KOPT-K1 (cell line): ENCODE measurements around the gene MRGPRX3.
"Not testable (repeated sequence)": the region's sequence is repeated elsewhere in the genome, so short reads cannot be mapped to it uniquely, and the experiment has no call there.

Experiments used
- H3K27ac ChIP-seq: fragments of 200-600 bp; sonication (generic); 2 replicates; pipeline ENCODE4 v1.5.1; 2016; ENCODE audit warnings: antibody characterized with exemption, mild to moderate bottlenecking, low read depth, low read length; ENCODE audit not compliant: poor library complexity, severe bottlenecking
- H3K36me3 ChIP-seq: fragments of 200-600 bp; sonication (generic); 2 replicates; pipeline ENCODE4 v1.5.1; 2017; ENCODE audit warnings: antibody characterized with exemption, mild to moderate bottlenecking, low read length, moderate library complexity; ENCODE audit not compliant: insufficient read depth
- H3K9me3 ChIP-seq: fragments of 200-600 bp; sonication (generic); 2 replicates; pipeline ENCODE4 v1.5.1; 2017; ENCODE audit warnings: antibody characterized with exemption, low read length, mild to moderate bottlenecking; ENCODE audit not compliant: insufficient read depth, poor library complexity, severe bottlenecking

The MRGPRX3 gene

DNA sequence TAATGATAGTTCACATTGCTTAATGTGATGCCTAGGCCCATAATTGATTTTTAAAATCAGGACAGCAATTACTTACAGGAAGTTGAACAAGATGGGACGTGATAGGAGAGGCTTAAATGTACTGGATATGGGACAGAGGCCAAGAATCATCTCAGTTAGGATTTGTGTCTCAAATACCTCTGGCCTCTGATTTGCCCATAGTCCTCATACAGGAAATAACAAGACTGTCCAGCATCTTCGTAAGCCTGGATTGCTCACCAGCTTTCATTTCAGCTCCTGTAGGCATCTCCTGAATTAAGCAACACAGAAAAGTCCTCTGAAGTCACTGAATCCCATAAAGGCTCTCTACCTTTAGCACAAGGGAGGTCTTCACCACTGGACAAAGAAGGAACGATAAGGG lies at the start of gene MRGPRX3:
MRGPRX3 (plus strand) TSS at position 231 of the 400 bp plus-strand sequence. CDS start 4,632 bp downstream, outside the sequence.
- no peak within 1 kb of the TSS for H3K27ac ChIP-seq
- H3K36me3 ChIP-seq = no peaks in the 10 kb centered on the region
- H3K9me3 ChIP-seq = no peaks in the 10 kb centered on the region

GRCh38 chr11:18088366-18088765 lies 44.0 kb upstream of the MRGPRX3 start:
- Histone ChIP-seq H3K9me3 (no peaks in the 10 kb centered on the region), H3K36me3 (peaks cover 98% of the 10 kb centered on the region), H3K27ac (no peak overlapping the region)

DNA sequence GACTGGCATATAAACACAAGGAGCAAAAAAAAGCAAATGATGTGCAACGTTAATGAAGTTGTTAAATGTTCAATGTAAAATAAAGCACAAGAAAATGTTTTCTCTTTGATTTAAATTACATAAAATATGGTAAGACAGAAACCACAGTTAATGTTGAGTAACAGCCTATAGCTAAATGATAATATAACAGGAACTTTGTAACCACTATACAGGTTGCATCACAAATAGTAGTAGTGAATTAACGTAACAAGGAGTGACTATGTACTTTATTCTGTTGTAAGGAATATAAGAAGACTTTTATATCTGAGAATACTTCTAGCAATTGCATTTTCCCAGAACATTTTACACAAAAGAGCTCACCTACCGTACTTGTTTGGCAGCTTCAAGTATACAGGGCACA lies 43.4 kb upstream of the MRGPRX3 start:
- Histone ChIP-seq H3K36me3 (peaks cover 98% of the 10 kb centered on the region), H3K27ac (no peak overlapping the region), H3K9me3 (no peaks in the 10 kb centered on the region)

GRCh38 chr11:18091731-18092130 lies 40.6 kb upstream of the MRGPRX3 start:
- Histone ChIP-seq H3K36me3 (peaks cover 97% of the 10 kb centered on the region), H3K9me3 (no peaks in the 10 kb centered on the region), H3K27ac (no peak overlapping the region)

- Histone ChIP-seq H3K27ac (no peak overlapping the region), H3K36me3 (peaks cover 92% of the 10 kb centered on the region), H3K9me3 (no peaks in the 10 kb centered on the region)
These were observed 38.4 kb upstream of the MRGPRX3 start for GRCh38 chr11:18093959-18094358.

DNA sequence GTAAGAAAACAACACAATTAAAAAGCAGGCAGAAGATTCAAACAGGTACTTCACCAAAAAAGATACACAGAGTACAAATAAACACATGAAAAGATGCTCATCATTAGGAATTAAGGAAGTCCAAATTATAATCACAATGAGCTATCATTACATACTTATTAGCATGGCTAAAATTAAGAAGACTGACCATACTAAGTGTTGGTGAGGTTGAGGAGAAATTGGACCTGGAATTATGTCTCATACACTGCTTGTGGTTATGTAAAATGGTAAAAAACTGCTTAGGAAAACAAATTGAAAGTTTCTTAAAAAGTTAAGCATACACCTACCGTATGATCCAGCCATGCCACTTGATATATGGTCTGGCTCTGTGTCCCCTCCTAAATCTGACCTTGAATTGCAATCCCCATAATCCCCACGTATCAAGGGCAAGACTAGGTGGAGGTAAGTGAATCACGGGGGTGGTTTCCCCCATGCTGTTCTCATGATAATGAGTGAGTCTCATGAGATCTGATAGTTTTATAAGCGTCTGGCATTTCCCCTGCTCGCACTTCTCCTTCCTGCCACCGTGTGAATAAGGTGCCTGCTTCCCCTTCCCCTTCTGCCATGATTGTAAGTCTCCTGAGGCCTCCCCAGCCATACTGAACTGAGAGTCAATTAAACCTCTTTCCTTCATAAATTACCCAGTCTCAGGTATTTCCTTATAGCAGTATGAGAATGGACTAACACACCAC lies 31.3 kb upstream of the MRGPRX3 start:
- Histone ChIP-seq H3K9me3 (no peaks in the 10 kb centered on the region), H3K27ac (no peak overlapping the region), H3K36me3 (peaks cover 76% of the 10 kb centered on the region)

- Histone ChIP-seq H3K9me3 (no peaks in the 10 kb centered on the region), H3K27ac (peak overlapping the region; percentile 70), H3K36me3 (peaks cover 41% of the 10 kb centered on the region)
These were observed 27.1 kb upstream of the MRGPRX3 start for GRCh38 chr11:18105086-18105801.

GRCh38 chr11:18105802-18106574 lies 26.4 kb upstream of the MRGPRX3 start, which contains the start of gene SAAL1:
Gene SAAL1 (minus strand): TSS chr11:18106082. CDS start chr11:18106041, 41 bp downstream.
- H3K36me3 ChIP-seq = peaks cover 34% of the 10 kb centered on the region
- no peaks in the 10 kb centered on the region for H3K9me3 ChIP-seq
- H3K27ac ChIP-seq = peak within 1 kb of the TSS; percentile 70

DNA sequence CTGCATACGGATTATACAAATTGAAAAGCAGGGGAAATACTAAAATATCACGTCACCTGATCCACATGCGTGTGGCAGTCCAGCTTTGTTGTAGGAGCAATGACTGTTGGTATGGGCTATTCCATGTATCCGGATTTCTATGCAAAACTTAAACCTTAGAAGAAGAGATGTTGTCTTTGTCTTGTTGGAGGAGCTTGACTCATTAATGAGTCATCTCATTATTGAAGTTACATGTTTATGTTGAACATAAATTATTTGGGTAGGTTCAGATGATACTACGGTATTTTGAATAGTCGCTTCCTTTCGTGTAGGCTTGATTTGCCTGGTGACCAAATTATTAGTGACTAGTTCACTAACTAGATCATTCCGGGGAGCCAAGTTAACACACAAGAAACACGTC lies 25.7 kb upstream of the MRGPRX3 start:
- H3K36me3 ChIP-seq = peaks cover 27% of the 10 kb centered on the region
- no peaks in the 10 kb centered on the region for H3K9me3 ChIP-seq
- no peak overlapping the region for H3K27ac ChIP-seq

DNA sequence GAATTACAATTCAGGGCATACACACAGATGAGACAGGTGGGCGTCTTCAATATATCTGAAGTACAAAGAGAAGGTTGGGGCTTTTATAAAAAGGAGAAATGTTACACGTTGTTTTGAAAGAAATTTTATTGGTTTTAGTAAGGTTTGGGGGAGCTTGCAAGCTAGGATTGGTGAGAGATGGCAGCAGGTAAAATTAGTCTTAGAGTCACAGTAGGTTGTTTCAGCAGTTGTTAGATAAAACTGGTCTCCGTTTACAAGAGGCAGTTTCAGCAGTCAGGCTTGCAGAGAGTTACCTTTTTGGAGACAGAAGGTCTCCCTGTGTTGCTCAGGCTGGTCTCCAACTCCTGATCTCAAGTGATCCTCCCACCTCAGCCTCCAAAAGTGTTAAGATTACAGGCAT lies 24.1 kb upstream of the MRGPRX3 start:
- peaks cover 11% of the 10 kb centered on the region for H3K36me3 ChIP-seq
- H3K9me3 ChIP-seq = no peaks in the 10 kb centered on the region
- H3K27ac ChIP-seq = no peak overlapping the region

GRCh38 chr11:18111005-18111404 lies 21.4 kb upstream of the MRGPRX3 start:
- H3K9me3 ChIP-seq = no peaks in the 10 kb centered on the region
- H3K36me3 ChIP-seq = no peaks in the 10 kb centered on the region

GRCh38 chr11:18115360-18116127 lies 16.8 kb upstream of the MRGPRX3 start:
- Histone ChIP-seq H3K36me3 (no peaks in the 10 kb centered on the region), H3K9me3 (no peaks in the 10 kb centered on the region), H3K27ac (no peak overlapping the region)

More at GRCh38 chr11:18111005-18111404, 21.4 kb upstream of the MRGPRX3 start:
- H3K27ac ChIP-seq = no peak overlapping the region

DNA sequence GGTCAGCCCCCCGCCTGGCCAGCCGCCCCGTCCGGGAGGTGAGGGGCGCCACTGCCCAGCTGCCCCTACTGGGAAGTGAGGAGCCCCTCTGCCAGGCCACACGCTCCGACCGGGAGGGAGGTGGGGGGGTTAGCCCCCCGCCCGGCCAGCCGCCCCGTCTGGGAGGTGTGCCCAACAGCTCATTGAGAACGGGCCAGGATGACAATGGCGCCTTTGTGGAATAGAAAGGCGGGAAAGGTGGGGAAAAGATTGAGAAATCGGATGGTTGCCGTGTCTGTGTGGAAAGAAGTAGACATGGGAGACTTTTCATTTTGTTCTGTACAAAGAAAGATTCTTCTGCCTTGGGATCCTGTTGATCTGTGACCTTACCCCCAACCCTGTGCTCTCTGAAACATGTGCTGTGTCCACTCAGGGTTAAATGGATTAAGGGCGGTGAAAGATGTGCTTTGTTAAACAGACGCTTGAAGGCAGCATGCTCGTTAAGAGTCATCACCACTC lies 11.0 kb upstream of the MRGPRX3 start:
- H3K27ac ChIP-seq, H3K36me3 ChIP-seq, H3K9me3 ChIP-seq: not testable (repeated sequence)

DNA sequence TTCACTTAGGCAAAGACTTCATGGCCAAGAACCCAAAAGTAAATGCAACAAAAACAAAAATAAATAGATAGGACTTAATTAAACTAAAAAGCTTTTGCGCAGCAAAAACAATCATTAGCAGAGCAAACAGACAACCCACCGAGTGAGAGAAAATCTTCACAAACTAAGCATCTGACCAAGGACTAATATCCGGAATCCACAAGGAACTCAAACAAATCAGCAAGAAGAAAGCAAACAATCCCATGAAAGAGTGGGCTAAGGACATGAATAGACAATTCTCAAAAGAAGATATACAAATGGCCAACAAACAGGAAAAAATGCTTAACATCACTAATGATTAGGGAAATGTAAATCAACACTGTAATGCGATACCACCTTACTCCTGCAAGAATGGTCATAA lies 1.3 kb upstream of the MRGPRX3 start:
- not testable (repeated sequence) for H3K9me3 ChIP-seq, H3K36me3 ChIP-seq

More for the DNA sequence above, 1.3 kb upstream of the MRGPRX3 start:
- H3K27ac ChIP-seq = not testable (repeated sequence)
